Stimulated activated naive CD8-positive, alpha-beta T cell treated with anti-CD3 and anti-CD28 coated beads, Interleukin-15, amount 100 ng/mL, for 72 hours (primary cell): ENCODE data around the gene ERMP1.
A peak's percentile ranks its signal among the peaks of the same experiment; 100 is the strongest.

Experiments
- ATAC-seq: fragments of 150-1000 bp; cut with Tn5 transposase; 2 replicates; pipeline ENCODE4 v1.10.0; 2021; ENCODE audit warnings: mild to moderate bottlenecking, moderate library complexity
- DNase-seq, 2 donors: peaks; one replicate each; pipeline ENCODE4 v3.0.0; 2021 to 2022
- H3K27ac Mint-ChIP-seq, 2 donors: one replicate each; pipeline ENCODE4 v1.8.0; 2022; ENCODE audit warnings: mild to moderate bottlenecking in 2 of 2, mixed read lengths in 2 of 2, moderate library complexity in 2 of 2
- H3K27me3 Mint-ChIP-seq: one replicate; pipeline ENCODE4 v1.8.0; 2022; ENCODE audit warnings: mixed read lengths
- H3K4me1 Mint-ChIP-seq: one replicate; pipeline ENCODE4 v1.8.0; 2022; ENCODE audit warnings: mild to moderate bottlenecking, mixed read lengths
- H3K4me3 Mint-ChIP-seq, 2 donors: one replicate each; pipeline ENCODE4 v1.8.0; 2022; ENCODE audit warnings: mild to moderate bottlenecking in 2 of 2, mixed read lengths in 2 of 2, moderate library complexity in 1 of 2
- H3K9me3 Mint-ChIP-seq, 2 donors: one replicate each; pipeline ENCODE4 v1.8.0; 2022; ENCODE audit warnings: mixed read lengths in 2 of 2

The ERMP1 gene

DNA sequence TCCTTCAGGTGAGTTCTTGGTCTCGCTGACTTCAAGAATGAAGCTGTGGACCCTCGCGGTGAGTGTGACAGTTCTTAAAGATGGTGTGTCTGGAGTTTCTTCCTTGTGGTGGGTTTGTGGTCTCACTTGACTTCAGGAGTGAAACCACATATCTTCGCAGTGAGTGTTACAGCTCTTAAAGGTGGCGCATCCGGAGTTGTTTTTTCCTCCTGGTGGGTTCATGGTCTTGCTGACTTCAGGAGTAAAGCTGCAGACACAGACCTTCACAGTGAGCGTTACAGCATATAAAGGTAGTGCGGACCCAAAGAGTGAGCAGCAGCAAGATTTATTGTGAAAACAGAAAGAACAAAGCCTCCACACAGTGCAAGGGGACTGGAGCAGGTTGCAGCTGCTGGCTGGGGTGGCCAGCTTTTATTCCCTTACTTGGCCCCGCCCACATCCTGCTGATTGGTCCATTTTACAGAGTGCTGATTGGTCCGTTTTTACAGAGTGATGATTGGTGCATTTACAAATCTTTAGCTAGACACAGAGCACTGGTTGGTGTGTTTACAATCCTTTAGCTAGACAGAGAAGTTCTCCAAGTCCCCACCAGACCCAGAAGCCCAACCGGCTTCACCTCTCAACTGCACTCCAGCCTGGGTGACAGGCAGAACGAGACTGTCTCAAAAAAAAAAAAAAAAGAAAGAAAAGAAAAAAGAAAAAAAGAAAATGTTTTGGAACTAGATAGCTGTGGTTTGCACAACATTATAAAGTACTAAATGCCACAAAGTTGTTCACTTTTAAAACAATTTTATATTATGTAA, 9.1 kb upstream of the ERMP1 start:
- Mint-ChIP-seq H3K27ac (peak overlapping the region in 1 of 2 donors; percentile 86), H3K9me3 (no peaks in the 10 kb centered on the region), H3K4me3 (peak overlapping the region; percentile 72 to 73), H3K4me1 (peaks cover 66% of the 10 kb centered on the region), H3K27me3 (peaks cover 16% of the 10 kb centered on the region)
- ATAC-seq, result peak; percentile 69
- peak; percentile 70 to 75 for DNase-seq

DNA sequence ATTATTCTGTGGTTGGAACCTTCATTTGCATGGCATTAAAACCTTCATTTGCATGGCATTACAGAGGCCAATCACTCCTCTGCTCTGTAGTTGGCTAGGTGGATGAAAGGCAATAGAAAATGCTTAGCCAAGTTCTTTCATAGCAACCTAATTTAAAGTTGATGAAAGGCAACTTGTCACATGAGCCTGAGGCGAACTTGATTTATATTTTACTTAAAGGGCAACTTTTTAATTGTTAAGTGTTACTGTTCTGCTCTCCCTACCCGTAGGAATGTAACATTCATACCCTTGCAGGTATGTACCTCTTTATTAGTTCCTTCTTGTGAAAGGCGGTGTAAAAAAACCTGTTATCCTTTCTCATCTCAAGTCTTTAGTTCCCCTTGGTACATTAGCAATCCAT, 7.9 kb upstream of the ERMP1 start:
- H3K9me3 Mint-ChIP-seq, result no peaks in the 10 kb centered on the region
- no peak overlapping the region for H3K4me3 Mint-ChIP-seq
- no peak overlapping the region for H3K27ac Mint-ChIP-seq
- H3K27me3 Mint-ChIP-seq, result peaks cover 23% of the 10 kb centered on the region
- no peak for ATAC-seq
- DNase-seq, result no peak
- peaks cover 63% of the 10 kb centered on the region for H3K4me1 Mint-ChIP-seq

DNA sequence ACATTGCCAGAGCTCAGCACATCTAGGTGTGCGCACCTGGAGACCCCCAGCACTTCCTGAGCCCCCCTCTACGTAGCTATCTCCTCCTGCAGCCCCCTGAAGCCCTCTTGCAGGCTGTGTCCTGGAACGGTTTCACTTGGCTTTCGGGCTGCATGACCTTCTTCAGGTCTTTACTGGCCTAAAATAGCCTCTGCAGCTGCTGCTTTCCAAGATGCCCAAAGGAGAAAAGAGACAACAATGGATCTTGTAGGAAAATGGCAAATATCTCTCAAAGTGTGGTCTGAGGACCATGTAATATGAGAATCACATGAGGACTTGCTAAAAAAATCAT, 6.6 kb upstream of the ERMP1 start:
- no peak for DNase-seq
- no peak for ATAC-seq
- no peaks in the 10 kb centered on the region for H3K9me3 Mint-ChIP-seq
- peaks cover 59% of the 10 kb centered on the region for H3K4me1 Mint-ChIP-seq
- H3K4me3 Mint-ChIP-seq, result no peak overlapping the region
- no peak overlapping the region for H3K27ac Mint-ChIP-seq
- H3K27me3 Mint-ChIP-seq, result peaks cover 23% of the 10 kb centered on the region

DNA sequence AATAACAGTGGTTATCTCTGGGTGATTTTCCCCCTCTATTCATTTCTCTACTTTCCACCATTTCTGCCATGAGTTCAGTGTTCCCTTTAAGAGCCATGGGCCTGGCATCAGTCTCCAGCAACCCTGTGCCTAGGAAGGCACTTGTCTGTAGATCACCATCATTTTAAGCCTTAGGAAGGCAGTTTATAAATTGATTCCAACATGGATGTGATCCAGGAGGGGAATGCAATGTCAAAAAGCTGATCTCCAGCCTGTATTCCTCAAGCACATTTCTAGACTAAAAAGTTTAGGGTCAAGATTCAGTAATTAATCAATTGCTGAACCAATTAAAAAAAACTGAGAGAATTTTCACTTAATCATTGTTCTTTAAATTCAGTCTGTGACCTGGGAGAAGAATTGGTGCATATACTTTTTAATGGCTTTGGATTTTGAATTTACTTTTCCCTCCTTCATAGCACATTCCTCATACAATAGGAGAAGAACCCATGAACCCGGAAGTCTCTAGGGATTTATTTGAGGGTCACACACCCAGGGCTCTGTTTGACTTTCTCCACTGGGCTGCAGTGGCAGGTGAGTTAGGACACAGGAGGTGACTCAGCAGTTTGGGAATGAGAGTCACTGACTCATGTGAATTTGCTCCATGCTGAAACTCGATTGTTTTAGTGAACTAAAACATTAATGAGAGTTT, 6.1 kb upstream of the ERMP1 start:
- Mint-ChIP-seq H3K27me3 (peaks cover 23% of the 10 kb centered on the region), H3K4me1 (peaks cover 58% of the 10 kb centered on the region), H3K27ac (no peak overlapping the region), H3K9me3 (no peaks in the 10 kb centered on the region), H3K4me3 (no peak overlapping the region)
- ATAC-seq (no peak), DNase-seq (no peak)

DNA sequence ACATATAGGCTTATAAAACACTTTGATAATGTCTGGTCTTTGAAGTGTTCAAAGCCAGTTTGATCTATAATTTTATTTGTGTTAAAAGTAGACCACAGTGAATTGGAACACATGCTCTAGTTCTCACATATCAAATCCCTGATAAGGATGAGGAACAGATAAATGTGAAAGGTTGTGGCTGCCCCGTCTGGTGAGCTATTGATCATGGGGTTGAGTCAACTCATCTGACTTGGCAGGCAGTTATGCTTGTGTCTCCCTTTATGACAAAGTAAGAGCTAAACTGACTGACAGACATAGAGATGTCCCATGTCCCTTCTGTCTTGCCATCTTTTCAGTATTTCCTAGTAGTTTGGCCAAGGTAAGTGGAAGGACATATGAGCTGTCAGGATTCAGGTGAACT, 2.9 kb upstream of the ERMP1 start:
- Mint-ChIP-seq H3K27ac (no peak overlapping the region), H3K9me3 (no peaks in the 10 kb centered on the region), H3K27me3 (peaks cover 23% of the 10 kb centered on the region), H3K4me3 (no peak overlapping the region), H3K4me1 (peaks cover 46% of the 10 kb centered on the region)
- DNase-seq (no peak), ATAC-seq (no peak)

DNA sequence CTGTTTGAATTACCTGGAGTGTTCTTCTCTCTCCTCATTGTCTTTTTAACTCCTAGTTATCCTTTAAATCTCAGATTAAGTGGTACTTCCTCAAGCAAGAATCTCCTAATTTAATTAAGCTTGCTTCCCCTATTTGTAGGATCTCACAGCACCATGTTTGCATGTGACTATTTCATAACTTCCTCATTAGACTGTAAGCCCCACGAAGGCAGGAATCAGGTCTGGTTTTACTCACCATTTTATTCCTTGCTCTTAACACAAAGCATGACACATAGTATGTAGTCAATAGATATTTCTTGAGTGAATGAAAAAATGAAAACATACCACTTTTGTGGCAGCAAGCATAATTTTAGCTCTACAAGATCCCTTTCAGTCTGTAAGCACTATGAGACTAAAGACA, 1.3 kb upstream of the ERMP1 start:
- no peak overlapping the region for H3K27ac Mint-ChIP-seq
- peaks cover 35% of the 10 kb centered on the region for H3K4me1 Mint-ChIP-seq

DNA sequence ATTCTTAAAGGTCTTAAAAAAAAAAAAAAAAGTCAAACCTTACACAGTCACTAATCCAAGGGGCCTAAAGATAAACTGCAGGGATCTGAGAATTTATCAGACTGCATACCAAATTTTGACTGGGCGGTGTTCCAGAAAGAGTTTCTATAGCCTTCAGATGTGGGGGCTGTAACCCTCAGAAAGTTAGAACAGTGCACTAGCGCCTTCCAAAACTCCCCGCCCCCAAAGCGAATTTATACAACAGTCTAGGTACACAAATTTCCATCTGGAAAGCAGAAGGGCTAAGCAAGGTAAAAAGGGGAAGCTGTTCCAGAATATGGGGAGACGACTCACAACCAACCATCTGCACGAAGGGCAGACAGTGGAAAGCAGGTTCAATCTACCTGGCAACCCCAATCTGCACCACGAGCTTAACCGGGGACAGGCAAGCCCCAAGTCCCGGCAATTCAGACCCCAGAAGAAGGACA, 813 bp downstream of the ERMP1 start:
- no peaks in the 10 kb centered on the region for H3K9me3 Mint-ChIP-seq
- DNase-seq (no peak), ATAC-seq (peak; percentile 39)
- H3K27ac Mint-ChIP-seq, result peak overlapping the region; percentile 54 to 63
- H3K4me3 Mint-ChIP-seq, result peak overlapping the region; percentile 93 to 95
- H3K4me1 Mint-ChIP-seq, result peaks cover 35% of the 10 kb centered on the region
- peaks cover 7% of the 10 kb centered on the region for H3K27me3 Mint-ChIP-seq

More for the DNA sequence above, 1.3 kb upstream of the ERMP1 start:
- peak overlapping the region in 1 of 2 donors; percentile 5 for H3K4me3 Mint-ChIP-seq
- DNase-seq (no peak), ATAC-seq (no peak)
- peaks cover 13% of the 10 kb centered on the region for H3K27me3 Mint-ChIP-seq
- no peaks in the 10 kb centered on the region for H3K9me3 Mint-ChIP-seq

DNA sequence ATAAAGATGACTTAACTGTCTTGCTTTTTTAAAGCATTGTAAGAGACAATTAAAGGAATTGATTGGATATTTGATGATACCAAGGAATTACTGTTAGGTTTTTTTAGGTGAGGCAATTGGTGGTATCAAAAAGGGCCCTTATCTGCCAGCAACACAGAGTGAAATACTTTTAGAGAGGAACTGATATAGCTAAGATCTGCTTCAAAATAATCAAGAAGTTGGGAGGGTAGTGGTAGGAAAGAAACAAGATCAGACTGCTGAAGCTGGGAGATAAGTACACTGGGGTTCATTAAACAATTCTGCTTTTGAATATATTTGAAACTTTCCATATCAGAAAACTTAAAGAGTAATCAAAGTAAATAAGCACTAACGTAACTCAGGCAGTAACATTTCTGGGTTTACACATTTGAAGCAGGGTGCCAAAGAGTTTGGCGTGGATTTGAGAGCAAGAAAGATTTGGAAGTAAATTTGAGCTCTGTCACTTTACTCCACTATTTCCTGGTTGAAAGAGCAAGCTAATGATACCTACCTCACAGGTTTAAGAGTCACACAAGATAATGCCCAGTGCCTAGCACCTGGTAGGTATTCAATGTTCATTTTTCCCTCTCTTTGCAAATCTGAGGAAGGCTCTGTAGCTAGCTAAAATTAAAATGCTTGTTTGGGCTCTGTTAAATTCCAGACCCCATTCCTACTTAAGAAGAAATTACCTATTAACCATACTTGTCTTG, 6.9 kb downstream of the ERMP1 start:
- Mint-ChIP-seq H3K27ac (no peak overlapping the region), H3K4me3 (no peak overlapping the region), H3K4me1 (peaks cover 15% of the 10 kb centered on the region), H3K9me3 (no peaks in the 10 kb centered on the region), H3K27me3 (no peaks in the 10 kb centered on the region)
- ATAC-seq, result no peak
- DNase-seq, result no peak

DNA sequence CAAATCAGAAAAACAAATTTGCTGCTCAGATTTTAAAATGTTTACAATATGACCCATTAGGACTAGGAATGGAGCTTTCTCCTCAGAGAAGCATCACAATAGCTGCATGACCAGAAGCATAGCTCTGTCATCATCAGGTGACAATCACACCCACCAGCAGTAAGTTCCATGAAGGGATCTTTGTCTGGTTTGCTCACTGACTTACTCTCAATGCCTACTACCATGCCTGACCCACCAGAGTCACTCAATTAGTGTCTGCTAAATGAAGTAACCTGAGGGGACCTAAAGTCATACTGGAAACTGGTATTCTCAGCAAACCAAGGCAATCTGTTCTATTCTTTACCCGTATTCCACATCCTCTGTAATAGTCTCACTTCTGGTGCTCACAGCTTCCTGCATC, 7.7 kb downstream of the ERMP1 start:
- ATAC-seq, result peak; percentile 60
- H3K27ac Mint-ChIP-seq, result no peak overlapping the region

DNA sequence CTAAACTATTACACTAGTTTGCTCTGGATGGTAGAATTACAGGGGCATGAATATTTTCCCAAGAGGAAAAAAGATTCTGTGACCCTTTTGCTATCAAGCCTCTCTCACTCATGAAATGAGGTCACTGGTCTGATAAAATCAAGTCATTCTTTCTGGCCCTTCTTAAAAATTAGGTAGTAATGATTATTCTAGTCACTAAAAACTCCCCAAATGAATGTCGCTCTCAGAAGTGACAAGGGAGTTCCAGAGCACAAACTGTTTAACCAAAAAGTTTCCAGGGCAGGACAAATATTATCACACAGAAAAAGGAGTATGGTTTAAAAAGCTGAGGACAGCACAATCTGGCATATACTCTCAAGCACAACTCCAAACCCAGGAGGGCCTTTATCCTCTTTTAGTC, 12.5 kb downstream of the ERMP1 start:
- H3K27ac Mint-ChIP-seq, result peak overlapping the region in 1 of 2 donors; percentile 47
- ATAC-seq, result no peak
- DNase-seq, result no peak
- no peak overlapping the region for H3K4me3 Mint-ChIP-seq
- H3K27me3 Mint-ChIP-seq, result no peaks in the 10 kb centered on the region
- no peaks in the 10 kb centered on the region for H3K9me3 Mint-ChIP-seq
- H3K4me1 Mint-ChIP-seq, result peaks cover 3% of the 10 kb centered on the region

More for the DNA sequence above, 7.7 kb downstream of the ERMP1 start:
- H3K27me3 Mint-ChIP-seq, result no peaks in the 10 kb centered on the region
- no peaks in the 10 kb centered on the region for H3K9me3 Mint-ChIP-seq
- no peak overlapping the region for H3K4me3 Mint-ChIP-seq
- H3K4me1 Mint-ChIP-seq, result peaks cover 11% of the 10 kb centered on the region
- no peak for DNase-seq

DNA sequence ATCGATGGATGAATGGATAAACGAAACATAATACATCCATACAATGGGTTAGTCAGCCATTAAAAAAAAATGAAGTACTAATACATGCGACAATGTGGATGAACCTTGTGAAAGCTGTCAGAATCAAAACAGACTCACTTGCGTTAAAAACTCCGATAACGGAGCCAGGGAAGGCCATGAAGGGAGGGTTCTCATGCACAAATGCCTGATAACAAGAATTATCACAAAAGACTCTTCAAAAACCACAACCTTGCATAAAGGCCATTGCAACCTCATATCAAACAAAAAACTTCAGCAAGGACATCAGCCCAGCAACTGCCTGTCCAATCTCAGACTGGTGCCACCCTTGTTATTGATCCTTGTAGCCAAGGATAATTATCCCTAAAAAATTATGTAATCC, 13.7 kb downstream of the ERMP1 start:
- H3K9me3 Mint-ChIP-seq, result no peaks in the 10 kb centered on the region
- no peak overlapping the region for H3K4me3 Mint-ChIP-seq
- H3K27ac Mint-ChIP-seq, result no peak overlapping the region
- no peak for DNase-seq
- no peaks in the 10 kb centered on the region for H3K4me1 Mint-ChIP-seq
- no peak for ATAC-seq
- H3K27me3 Mint-ChIP-seq, result no peaks in the 10 kb centered on the region

DNA sequence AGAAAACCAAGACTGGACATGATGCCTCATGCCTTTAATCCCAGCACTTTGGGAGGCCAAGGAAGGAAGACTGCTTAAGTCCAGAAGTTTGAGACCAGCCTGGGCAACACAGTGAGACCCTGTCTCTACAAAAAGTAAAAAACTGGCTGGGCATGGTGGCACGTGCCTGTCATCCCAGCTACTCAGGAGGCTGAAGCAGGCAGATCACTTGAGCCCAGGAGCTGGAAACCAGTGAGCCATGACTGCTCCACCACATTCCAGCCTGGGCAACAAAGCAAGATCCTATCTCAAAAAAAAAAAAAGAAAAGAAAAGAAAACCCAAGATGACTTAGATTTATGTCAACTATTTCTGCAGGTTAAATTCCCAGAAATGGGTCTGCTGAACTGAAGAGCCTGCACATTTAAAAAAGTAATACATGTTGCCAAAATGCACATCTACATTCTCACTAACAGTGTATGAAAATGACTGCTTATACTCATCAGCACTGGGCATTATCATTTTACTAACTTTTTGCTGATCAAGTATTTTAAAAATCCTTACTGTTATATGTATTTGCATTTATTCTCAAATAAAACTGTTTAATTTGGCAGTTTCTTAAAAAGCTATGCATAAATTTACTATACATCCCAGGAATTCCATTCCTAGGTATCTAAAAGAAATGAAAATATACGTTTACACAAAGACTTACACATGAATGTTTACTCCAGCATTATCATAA, 14.3 kb downstream of the ERMP1 start:
- Mint-ChIP-seq H3K27me3 (no peaks in the 10 kb centered on the region), H3K27ac (peak overlapping the region in 1 of 2 donors; percentile 34), H3K4me3 (no peak overlapping the region), H3K9me3 (no peaks in the 10 kb centered on the region), H3K4me1 (no peaks in the 10 kb centered on the region)
- DNase-seq, result no peak
- ATAC-seq, result no peak

DNA sequence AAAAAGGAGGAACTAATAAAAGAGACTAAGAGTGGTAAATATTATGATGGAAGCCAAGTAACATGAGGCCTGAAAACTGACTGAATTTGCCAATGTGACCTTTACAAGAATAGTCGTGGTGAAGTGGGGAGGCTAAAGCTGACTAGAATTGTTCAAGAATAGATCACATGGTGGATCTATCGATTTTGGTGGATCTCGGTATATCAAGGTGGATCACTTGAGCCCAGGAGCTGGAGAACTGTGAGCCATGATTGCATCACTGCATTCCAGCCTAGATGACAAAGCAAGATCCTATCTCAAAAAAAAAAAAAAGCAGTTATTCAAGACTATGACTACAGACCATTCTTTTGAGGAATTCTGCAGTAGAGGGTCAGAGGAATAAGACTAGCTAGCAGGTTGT, 15.1 kb downstream of the ERMP1 start:
- Mint-ChIP-seq H3K27ac (no peak overlapping the region), H3K4me3 (no peak overlapping the region), H3K9me3 (no peaks in the 10 kb centered on the region), H3K4me1 (no peaks in the 10 kb centered on the region), H3K27me3 (no peaks in the 10 kb centered on the region)
- ATAC-seq (no peak), DNase-seq (no peak)

DNA sequence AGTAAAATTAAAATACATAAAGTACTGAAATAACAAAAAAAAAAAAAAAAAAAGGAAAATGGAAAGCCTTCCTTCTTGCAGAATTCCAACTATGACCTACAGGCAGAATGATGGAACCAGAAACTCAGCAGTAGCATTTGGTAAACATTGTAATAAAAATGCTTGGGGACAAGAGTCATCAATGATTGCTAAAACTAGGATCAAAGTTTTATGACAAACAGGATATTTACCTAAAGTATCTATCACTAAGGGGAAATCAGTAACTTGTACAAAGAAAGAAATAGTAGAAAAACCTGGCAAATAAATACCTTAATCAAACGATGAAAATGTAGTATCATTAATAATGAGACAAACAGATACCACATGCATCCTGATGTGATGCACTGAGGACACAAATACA, 17.5 kb downstream of the ERMP1 start:
- no peaks in the 10 kb centered on the region for H3K4me1 Mint-ChIP-seq
- H3K27me3 Mint-ChIP-seq, result no peaks in the 10 kb centered on the region
- no peaks in the 10 kb centered on the region for H3K9me3 Mint-ChIP-seq
- ATAC-seq (no peak), DNase-seq (no peak)
- no peak overlapping the region for H3K27ac Mint-ChIP-seq
- no peak overlapping the region for H3K4me3 Mint-ChIP-seq

DNA sequence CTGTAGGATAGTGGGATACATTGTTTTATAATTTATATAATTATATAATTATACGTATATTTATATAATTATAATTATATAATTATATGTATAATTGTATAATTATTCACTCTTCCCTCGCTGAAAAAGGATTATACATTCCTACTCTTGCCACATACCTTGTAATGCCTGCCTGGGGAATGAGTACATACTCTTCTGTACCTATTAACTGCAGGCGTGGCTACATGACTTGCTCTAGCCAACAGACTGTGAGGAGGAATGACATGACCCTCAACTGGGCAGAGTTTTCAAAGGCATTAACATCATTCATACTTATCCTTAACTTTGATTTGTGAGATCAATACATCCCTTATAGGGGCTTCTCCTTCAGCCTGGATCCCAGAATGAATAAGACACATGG, 19.1 kb downstream of the ERMP1 start:
- H3K4me1 Mint-ChIP-seq, result no peaks in the 10 kb centered on the region
- ATAC-seq (no peak), DNase-seq (no peak)
- H3K27me3 Mint-ChIP-seq, result no peaks in the 10 kb centered on the region
- no peak overlapping the region for H3K27ac Mint-ChIP-seq
- no peaks in the 10 kb centered on the region for H3K9me3 Mint-ChIP-seq
- no peak overlapping the region for H3K4me3 Mint-ChIP-seq
